Esophagus squamous epithelium (tissue), 4 donors: ENCODE results near the gene COPS6.

Source experiments
- POLR2A ChIP-seq, 4 donors: fragments of 450-650 bp; IDR thresholded peaks; one replicate each; pipeline ENCODE4 v1.6.1; 2017; ENCODE audit warnings: antibody characterized with exemption in 4 of 4, mild to moderate bottlenecking in 4 of 4, moderate library complexity in 3 of 4
- TF ChIP-seq, protein P1 (sequence below), 6 experiments: fragments of 450-650 bp in 4 of 6; fragments of 200-600 bp in 2 of 6; sonication (generic) in 2 of 6; IDR thresholded peaks; one replicate each; pipeline ENCODE4 v1.5.1; 2016 to 2019; ENCODE audit warnings: antibody characterized with exemption in 6 of 6, mild to moderate bottlenecking in 4 of 6, moderate library complexity in 4 of 6

DNA sequence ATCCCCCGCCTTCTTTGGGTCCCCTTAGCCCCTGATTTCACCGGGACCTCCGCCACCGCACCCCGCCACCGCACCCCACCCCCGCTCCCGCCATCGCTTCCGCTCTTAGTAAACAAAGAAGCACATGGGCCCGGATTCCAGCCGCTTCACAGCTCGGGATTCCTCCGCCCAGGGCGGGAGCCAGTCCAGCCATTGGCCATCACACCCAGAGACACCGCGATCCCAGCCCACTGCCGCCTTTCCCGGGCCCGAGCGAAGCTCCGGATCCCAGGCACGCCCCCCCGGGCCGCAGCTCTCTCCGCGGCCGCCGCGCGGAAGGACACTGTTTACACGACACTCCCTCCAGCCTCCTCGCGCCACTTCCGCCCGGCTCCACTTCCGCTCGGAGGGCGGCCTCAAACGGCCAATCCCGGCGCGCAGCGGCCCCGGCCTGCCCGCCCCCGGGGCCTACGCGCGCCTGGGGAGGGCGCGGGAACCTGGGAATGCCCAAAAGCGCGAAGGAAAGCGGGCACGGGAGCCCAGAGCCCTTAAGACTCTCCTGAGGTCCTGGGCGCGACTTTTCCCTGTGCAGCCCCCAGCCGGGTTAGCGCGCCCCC lies 11.7 kb downstream of the COPS6 start:
- TF ChIP-seq POLR2A (IDR thresholded peaks at IDR 0.05), result peak in 1 of 4 donors; percentile 53
- TF ChIP-seq, protein P1, sequence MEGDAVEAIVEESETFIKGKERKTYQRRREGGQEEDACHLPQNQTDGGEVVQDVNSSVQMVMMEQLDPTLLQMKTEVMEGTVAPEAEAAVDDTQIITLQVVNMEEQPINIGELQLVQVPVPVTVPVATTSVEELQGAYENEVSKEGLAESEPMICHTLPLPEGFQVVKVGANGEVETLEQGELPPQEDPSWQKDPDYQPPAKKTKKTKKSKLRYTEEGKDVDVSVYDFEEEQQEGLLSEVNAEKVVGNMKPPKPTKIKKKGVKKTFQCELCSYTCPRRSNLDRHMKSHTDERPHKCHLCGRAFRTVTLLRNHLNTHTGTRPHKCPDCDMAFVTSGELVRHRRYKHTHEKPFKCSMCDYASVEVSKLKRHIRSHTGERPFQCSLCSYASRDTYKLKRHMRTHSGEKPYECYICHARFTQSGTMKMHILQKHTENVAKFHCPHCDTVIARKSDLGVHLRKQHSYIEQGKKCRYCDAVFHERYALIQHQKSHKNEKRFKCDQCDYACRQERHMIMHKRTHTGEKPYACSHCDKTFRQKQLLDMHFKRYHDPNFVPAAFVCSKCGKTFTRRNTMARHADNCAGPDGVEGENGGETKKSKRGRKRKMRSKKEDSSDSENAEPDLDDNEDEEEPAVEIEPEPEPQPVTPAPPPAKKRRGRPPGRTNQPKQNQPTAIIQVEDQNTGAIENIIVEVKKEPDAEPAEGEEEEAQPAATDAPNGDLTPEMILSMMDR (IDR thresholded peaks at IDR 0.05), result peak in 1 of 6 experiments; percentile 12
